CD4-positive, alpha-beta memory T cell (primary cell): ENCODE measurements around the gene CHIA. TPM values are rescaled to one million over a fixed set of nuclear protein-coding genes. Genes with fewer than 3 reads are reported as not detected.
"Not testable (repeated sequence)": the region's sequence is repeated elsewhere in the genome, so short reads cannot be mapped to it uniquely, and the experiment has no call there.

Source experiments
- CTCF ChIA-PET: fragments of 350-600 bp; sonication (Branson Sonifier 250); formaldehyde crosslinking; loops from one replicate; lab custom pipeline; 2021; ENCODE audit warnings: inconsistent platforms; ENCODE audit not compliant: partially characterized antibody; lab: Charles Lee
- POLR2A ChIA-PET: fragments of 350-600 bp; sonication (Branson Sonifier 250); formaldehyde crosslinking; loops from one replicate; lab custom pipeline; 2021; ENCODE audit not compliant: partially characterized antibody; lab: Charles Lee
- DNase-seq, 5 donors: peaks; one replicate each; pipeline versions ENCODE4 v3.0.0 to v3.0.0-alpha.2; 2020 to 2022; ENCODE audit warnings: mixed read lengths in 1 of 5
- H3K27ac ChIP-seq: one replicate; pipeline ENCODE4 v1.7.0; 2013; ENCODE audit warnings: low read depth, low read length
- H3K27me3 ChIP-seq: 2 replicates; pipeline ENCODE4 v1.7.0; 2013; ENCODE audit warnings: mild to moderate bottlenecking, low read length, moderate library complexity; ENCODE audit not compliant: insufficient read depth
- H3K36me3 ChIP-seq: 2 replicates; pipeline ENCODE4 v1.7.0; 2013; ENCODE audit warnings: mild to moderate bottlenecking, low read length, moderate library complexity; ENCODE audit not compliant: insufficient read depth
- H3K4me1 ChIP-seq: 2 replicates; pipeline ENCODE4 v1.7.0; 2013; ENCODE audit warnings: mild to moderate bottlenecking, low read length, moderate library complexity; ENCODE audit not compliant: insufficient read depth
- H3K4me3 ChIP-seq, 2 donors: one replicate each; pipeline ENCODE4 v1.7.0; 2013; ENCODE audit warnings: low read length in 2 of 2, mild to moderate bottlenecking in 1 of 2
- H3K9me3 ChIP-seq, 2 donors: one replicate each; pipeline ENCODE4 v1.7.0; 2013; ENCODE audit warnings: low read length in 2 of 2, control low read depth in 1 of 2; ENCODE audit not compliant: control insufficient read depth in 1 of 2
- H3K27ac Mint-ChIP-seq, 7 donors: one replicate each; pipeline ENCODE4 v1.8.0; 2020 to 2021; ENCODE audit warnings: mixed read lengths in 7 of 7, mild to moderate bottlenecking in 6 of 7, inconsistent platforms in 3 of 7, moderate library complexity in 3 of 7
- H3K27me3 Mint-ChIP-seq, 2 donors: one replicate each; pipeline ENCODE4 v1.8.0; 2020 to 2021; ENCODE audit warnings: mixed read lengths in 2 of 2
- H3K36me3 Mint-ChIP-seq, 2 donors: one replicate each; pipeline ENCODE4 v1.8.0; 2020 to 2021; ENCODE audit warnings: mixed read lengths in 2 of 2, inconsistent platforms in 1 of 2, mild to moderate bottlenecking in 1 of 2
- H3K4me1 Mint-ChIP-seq, 4 donors: one replicate each; pipeline ENCODE4 v1.8.0; 2020 to 2021; ENCODE audit warnings: mixed read lengths in 4 of 4, mild to moderate bottlenecking in 1 of 4
- H3K4me3 Mint-ChIP-seq, 8 donors: one replicate each; pipeline ENCODE4 v1.8.0; 2020 to 2021; ENCODE audit warnings: mixed read lengths in 8 of 8, mild to moderate bottlenecking in 7 of 8, moderate library complexity in 6 of 8, inconsistent platforms in 3 of 8
- H3K9me3 Mint-ChIP-seq, 8 donors: one replicate each; pipeline ENCODE4 v1.8.0; 2020 to 2021; ENCODE audit warnings: mixed read lengths in 8 of 8, mild to moderate bottlenecking in 5 of 8, inconsistent platforms in 3 of 8, moderate library complexity in 1 of 8
- intact Hi-C: fragments of 100-400 bp; cut with micrococcal nuclease; formaldehyde crosslinking; loops from one replicate; pipeline ENCODE4 v1.15.1; 2023
- polyA plus RNA-seq, 2 donors: library from polyadenylated mRNA; unstranded; fragments of 300-500 nt; fragmentation: Illumina TruSeq; gene quantifications; one replicate each; pipeline ENCODE4 v1.2.3, GENCODE V29; 2021
- total RNA-seq, 2 experiments: library from RNA; stranded (reverse); gene quantifications; one replicate each; pipeline ENCODE4 v1.2.3, GENCODE V29; 2021

The CHIA gene
- total and polyA plus RNA-seq, 4 experiments from 2014 or later, result not detected

DNA sequence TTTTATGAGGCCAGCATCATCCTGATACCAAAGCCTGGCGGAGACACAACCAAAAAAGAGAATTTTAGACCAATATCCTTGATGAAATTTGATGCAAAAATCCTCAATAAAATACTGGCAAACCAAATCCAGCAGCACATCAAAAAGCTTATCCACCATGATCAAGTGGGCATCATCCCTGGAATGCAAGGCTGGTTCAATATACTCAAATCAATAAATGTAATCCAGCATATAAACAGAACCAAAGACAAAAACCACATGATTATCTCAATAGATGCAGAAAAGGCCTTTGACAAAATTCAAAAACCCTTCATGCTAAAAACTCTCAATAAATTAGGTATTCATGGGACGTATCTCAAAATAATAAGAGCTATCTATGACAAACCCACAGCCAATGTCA, 48.2 kb downstream of the CHIA start:
- Mint-ChIP-seq H3K4me1 (peaks cover 2 to 12% (median 4%) of the 10 kb centered on the region in 4 donors), H3K9me3 (peaks cover 0 to 22% (median 7%) of the 10 kb centered on the region in 8 donors)
- H3K9me3 ChIP-seq, POLR2A ChIA-PET, H3K36me3 Mint-ChIP-seq, H3K27ac Mint-ChIP-seq, H3K27me3 ChIP-seq, H3K4me1 ChIP-seq, DNase-seq, intact Hi-C loops, H3K4me3 Mint-ChIP-seq, H3K4me3 ChIP-seq, H3K36me3 ChIP-seq, H3K27ac ChIP-seq, H3K27me3 Mint-ChIP-seq, CTCF ChIA-PET: not testable (repeated sequence)

DNA sequence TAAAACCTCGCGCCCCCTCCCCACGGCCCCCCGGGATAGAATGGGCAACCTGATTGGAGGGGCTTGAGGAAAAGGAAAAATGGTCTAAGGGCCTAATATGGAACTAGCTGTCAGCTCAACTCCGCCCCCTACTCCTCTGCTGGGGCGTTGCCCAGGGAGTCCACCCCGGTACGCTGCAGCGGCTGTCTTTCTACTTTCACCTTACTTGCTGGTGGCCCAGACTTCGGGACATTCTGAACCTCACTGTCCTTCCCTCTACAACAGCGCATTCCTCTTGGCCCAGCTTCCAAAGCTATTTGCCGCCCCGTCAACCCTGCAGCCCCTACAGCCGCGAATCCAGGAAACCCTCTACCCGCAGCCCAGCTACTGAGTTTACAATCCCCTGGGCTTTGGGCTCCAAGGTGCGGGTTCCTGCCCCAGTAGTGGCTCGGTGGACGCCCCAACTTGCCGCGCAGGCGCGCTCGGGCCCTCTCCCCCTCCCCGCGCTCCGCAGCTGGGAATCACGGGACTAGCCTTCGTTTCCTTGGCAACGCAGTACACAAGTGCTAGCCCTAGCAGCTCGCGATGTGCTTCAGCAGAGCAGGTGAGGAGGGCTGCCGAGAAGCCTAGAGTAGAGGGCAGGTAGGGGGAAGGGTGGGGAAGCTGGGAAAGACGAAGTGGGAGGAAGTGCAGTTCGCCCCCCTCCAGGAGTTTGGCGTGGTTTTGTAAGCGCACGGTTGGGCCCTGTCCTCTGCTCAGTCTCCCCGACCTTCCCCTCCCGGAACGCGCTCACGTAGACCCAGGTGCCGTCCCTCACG, 55.6 kb downstream of the CHIA start:
- Histone ChIP-seq H3K4me1 (peaks cover 16% of the 10 kb centered on the region), H3K36me3 (no peaks in the 10 kb centered on the region), H3K4me3 (peak overlapping the region; percentile 59 to 82), H3K27me3 (no peaks in the 10 kb centered on the region), H3K27ac (peak overlapping the region; percentile 46), H3K9me3 (no peaks in the 10 kb centered on the region)
- ChIA-PET POLR2A (interaction anchor here (0.8 to 2.6 kb wide), 17 partner anchors 8 to 315 kb away, joined by 3 to 16 read pairs (median 4); partner anchors contain the start of genes CEPT1, CHI3L2, DENND2D and DRAM2), CTCF (interaction anchor here (0.6 to 2.2 kb wide), 10 partner anchors 10 to 316 kb away, joined by 3 to 7 read pairs (median 4); no protein-coding TSS in a partner anchor)
- peak; percentile 92 to 94 (median 94) for DNase-seq
- H3K9me3 Mint-ChIP-seq, result peaks cover 0 to 2% (median 0%) of the 10 kb centered on the region in 8 donors
- peak overlapping the region; percentile 84 to 97 (median 96) for H3K27ac Mint-ChIP-seq
- H3K27me3 Mint-ChIP-seq, result no peaks in the 10 kb centered on the region
- peak overlapping the region; percentile 87 to 96 (median 92) for H3K4me3 Mint-ChIP-seq
- intact Hi-C loops, result loop anchor here (1.0 to 5.0 kb wide), 4 partner anchors 61 to 206 kb away; partner anchors contain the start of genes CEPT1 and DRAM2
- H3K4me1 Mint-ChIP-seq, result peaks cover 13 to 25% (median 18%) of the 10 kb centered on the region in 4 donors
- H3K36me3 Mint-ChIP-seq, result no peaks in the 10 kb centered on the region

DNA sequence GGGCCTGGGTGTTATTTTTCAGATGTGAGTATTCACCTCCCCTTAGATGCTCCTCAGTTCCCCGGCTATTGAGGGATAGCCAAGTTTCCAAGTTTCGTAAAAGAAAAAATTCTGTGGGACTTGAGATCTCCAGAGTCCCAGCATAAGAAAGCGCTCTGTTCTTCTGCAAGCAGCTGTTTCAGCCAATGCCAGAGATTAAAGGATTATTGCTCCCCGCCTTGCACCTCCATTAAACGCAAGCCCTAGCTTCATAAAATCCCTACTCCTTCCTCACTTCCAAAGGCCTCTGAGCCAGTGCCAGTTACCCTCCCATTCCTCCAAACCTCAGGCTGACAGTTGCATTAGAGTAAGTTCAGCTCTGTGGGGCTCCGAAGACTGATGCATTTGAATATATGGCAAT, 56.4 kb downstream of the CHIA start:
- Histone ChIP-seq H3K4me1 (peaks cover 16% of the 10 kb centered on the region), H3K36me3 (no peaks in the 10 kb centered on the region), H3K9me3 (no peaks in the 10 kb centered on the region), H3K27me3 (no peaks in the 10 kb centered on the region), H3K4me3 (no peak overlapping the region), H3K27ac (peak overlapping the region; percentile 46)
- H3K27me3 Mint-ChIP-seq, result no peaks in the 10 kb centered on the region
- H3K9me3 Mint-ChIP-seq, result peaks cover 0 to 2% (median 0%) of the 10 kb centered on the region in 8 donors
- POLR2A ChIA-PET, result interaction anchor here (1.0 to 2.6 kb wide), 10 partner anchors 8 to 316 kb away, joined by 3 to 16 read pairs (median 4); partner anchors contain the start of gene CHI3L2
- no peak for DNase-seq
- CTCF ChIA-PET, result interaction anchor here (1.2 to 2.2 kb wide), 7 partner anchors 12 to 148 kb away, joined by 3 to 10 read pairs (median 4); no protein-coding TSS in a partner anchor
- H3K36me3 Mint-ChIP-seq, result no peaks in the 10 kb centered on the region
- H3K4me3 Mint-ChIP-seq, result peak overlapping the region; percentile 87 to 96 (median 92)
- H3K27ac Mint-ChIP-seq, result peak overlapping the region; percentile 84 to 97 (median 96)
- H3K4me1 Mint-ChIP-seq, result peaks cover 13 to 25% (median 18%) of the 10 kb centered on the region in 4 donors
- intact Hi-C loops, result loop anchor here (5.0 kb wide), 3 partner anchors 60 to 150 kb away; no protein-coding TSS in a partner anchor

DNA sequence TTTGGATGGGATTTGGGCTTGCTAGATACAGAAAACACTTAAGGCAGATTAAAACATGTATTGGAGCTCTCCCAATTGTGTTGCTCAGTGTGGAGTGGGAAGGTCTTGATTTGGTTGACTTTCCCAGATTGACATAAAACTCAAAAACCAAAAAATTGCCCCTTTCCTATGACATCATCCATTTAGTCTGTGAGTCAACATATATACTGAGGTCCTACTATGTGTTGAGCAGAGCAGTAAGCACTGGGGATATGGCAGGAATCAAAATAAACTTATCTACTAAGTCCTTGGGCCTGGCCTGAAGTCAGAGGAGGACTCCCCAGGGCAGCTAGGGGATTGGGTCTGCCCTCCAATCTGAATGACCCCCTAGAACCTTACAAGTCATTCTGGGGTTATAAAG, 61.0 kb downstream of the CHIA start:
- H3K4me3 ChIP-seq, result no peak overlapping the region
- no peak overlapping the region for H3K27ac ChIP-seq
- H3K27me3 Mint-ChIP-seq, result no peaks in the 10 kb centered on the region
- H3K27ac Mint-ChIP-seq, result no peak overlapping the region
- peaks cover 15 to 42% (median 31%) of the 10 kb centered on the region in 4 donors for H3K4me1 Mint-ChIP-seq
- H3K36me3 ChIP-seq, result no peaks in the 10 kb centered on the region
- ChIA-PET CTCF (no interaction called here), POLR2A (interaction anchor here (1.1 kb wide), 1 partner anchor 119 kb away, joined by 4 read pairs; no protein-coding TSS in a partner anchor)
- intact Hi-C loops, result no loop called here
- DNase-seq, result no peak
- H3K4me1 ChIP-seq, result peaks cover 35% of the 10 kb centered on the region
- H3K9me3 Mint-ChIP-seq, result peaks cover 0 to 2% (median 0%) of the 10 kb centered on the region in 8 donors
- no peaks in the 10 kb centered on the region for H3K36me3 Mint-ChIP-seq
- H3K27me3 ChIP-seq, result no peaks in the 10 kb centered on the region
- no peak overlapping the region for H3K4me3 Mint-ChIP-seq
- H3K9me3 ChIP-seq, result no peaks in the 10 kb centered on the region

DNA sequence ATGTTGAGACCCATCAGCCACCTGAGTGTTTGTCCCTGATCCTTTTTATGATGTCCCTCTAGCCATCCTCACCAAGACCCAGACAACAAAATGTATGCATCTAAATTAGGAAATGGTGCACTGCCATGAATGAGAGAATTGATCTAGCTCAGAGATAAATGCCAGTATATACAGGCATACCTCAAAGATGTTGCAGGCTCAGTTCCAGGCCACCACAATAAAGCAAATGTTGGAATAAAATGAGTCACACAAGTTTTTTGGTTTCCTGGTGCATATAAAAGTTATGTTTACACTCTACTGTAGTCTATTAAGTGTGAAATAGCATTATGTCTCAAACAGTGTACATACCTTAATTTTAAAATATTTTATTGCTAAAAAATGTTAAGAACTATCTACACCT, 63.9 kb downstream of the CHIA start:
- CTCF ChIA-PET, result no interaction called here
- H3K27me3 Mint-ChIP-seq, result no peaks in the 10 kb centered on the region
- POLR2A ChIA-PET, result interaction anchor here (1.0 kb wide), 1 partner anchor 8 kb away, joined by 4 read pairs; no protein-coding TSS in a partner anchor

DNA sequence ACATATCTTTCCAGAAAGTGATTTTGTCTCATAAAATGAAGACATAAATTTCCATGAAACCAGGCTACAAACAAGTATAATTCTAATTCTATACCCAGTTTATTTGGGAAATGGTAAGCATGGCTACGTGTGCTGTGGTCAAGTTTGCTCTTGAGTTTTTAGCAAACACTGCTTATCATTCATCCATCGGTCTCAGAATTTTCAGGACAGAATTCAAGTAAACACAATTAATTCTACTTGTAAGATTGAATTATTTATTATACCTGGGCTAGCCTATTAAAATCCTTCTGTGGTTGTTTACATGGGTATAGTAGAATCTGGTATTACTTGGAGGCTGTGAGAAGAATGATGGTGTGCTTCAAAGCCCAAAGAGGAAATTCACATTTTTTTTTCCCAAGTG, 68.3 kb downstream of the CHIA start:
- no peak for DNase-seq
- intact Hi-C loops, result no loop called here
- H3K36me3 ChIP-seq, result no peaks in the 10 kb centered on the region
- no peak overlapping the region for H3K4me3 Mint-ChIP-seq
- H3K27me3 ChIP-seq, result no peaks in the 10 kb centered on the region
- POLR2A ChIA-PET, result no interaction called here
- H3K36me3 Mint-ChIP-seq, result no peaks in the 10 kb centered on the region
- H3K9me3 Mint-ChIP-seq, result peaks cover 0 to 2% (median 0%) of the 10 kb centered on the region in 8 donors
- peaks cover 12 to 31% (median 22%) of the 10 kb centered on the region in 4 donors for H3K4me1 Mint-ChIP-seq
- H3K9me3 ChIP-seq, result no peaks in the 10 kb centered on the region
- H3K27ac ChIP-seq, result no peak overlapping the region
- no peak overlapping the region for H3K4me3 ChIP-seq
- H3K27me3 Mint-ChIP-seq, result peaks cover 0 to 2% of the 10 kb centered on the region in 2 donors
- peaks cover 28% of the 10 kb centered on the region for H3K4me1 ChIP-seq
- CTCF ChIA-PET, result no interaction called here
- no peak overlapping the region for H3K27ac Mint-ChIP-seq

More for the DNA sequence above, 63.9 kb downstream of the CHIA start:
- Mint-ChIP-seq H3K27ac (peak overlapping the region in 6 of 7 donors; percentile 12 to 91 (median 57)), H3K4me1 (peaks cover 12 to 40% (median 23%) of the 10 kb centered on the region in 4 donors), H3K36me3 (no peaks in the 10 kb centered on the region), H3K9me3 (peaks cover 0 to 2% (median 0%) of the 10 kb centered on the region in 8 donors), H3K4me3 (peak overlapping the region in 5 of 8 donors; percentile 21 to 71 (median 53))
- no peaks in the 10 kb centered on the region for H3K9me3 ChIP-seq
- DNase-seq, result peak in 4 of 5 donors; percentile 37 to 48 (median 42)
- H3K4me3 ChIP-seq, result no peak overlapping the region
- H3K36me3 ChIP-seq, result no peaks in the 10 kb centered on the region
- H3K27me3 ChIP-seq, result no peaks in the 10 kb centered on the region
- H3K27ac ChIP-seq, result no peak overlapping the region
- peaks cover 33% of the 10 kb centered on the region for H3K4me1 ChIP-seq
- intact Hi-C loops, result no loop called here

DNA sequence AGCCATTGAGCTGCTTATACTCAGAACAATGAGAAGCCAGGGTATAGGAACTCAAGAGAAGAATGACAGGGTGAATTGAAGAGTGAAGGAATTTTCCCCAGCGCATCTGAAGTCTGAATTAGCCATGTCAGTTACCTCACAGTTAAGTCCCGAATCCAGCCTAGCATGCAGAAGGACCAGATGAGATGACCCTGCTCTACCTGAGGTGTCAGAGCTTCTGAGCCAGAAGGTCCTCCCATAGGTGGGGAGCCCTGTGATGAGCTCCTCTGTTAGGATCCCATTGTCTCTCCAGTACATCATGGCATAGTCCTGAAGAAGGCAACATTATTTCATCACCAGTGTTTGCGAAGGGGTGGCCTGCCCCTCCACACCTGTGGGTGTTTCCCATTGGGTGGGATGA, 68.7 kb downstream of the CHIA start:
- CTCF ChIA-PET, result no interaction called here
- intact Hi-C loops, result no loop called here

More for the DNA sequence above, 68.7 kb downstream of the CHIA start:
- no peak overlapping the region for H3K27ac Mint-ChIP-seq
- H3K4me3 Mint-ChIP-seq, result no peak overlapping the region
- Histone ChIP-seq H3K4me3 (no peak overlapping the region), H3K36me3 (no peaks in the 10 kb centered on the region), H3K4me1 (peaks cover 24% of the 10 kb centered on the region), H3K9me3 (no peaks in the 10 kb centered on the region), H3K27ac (no peak overlapping the region), H3K27me3 (no peaks in the 10 kb centered on the region)
- H3K27me3 Mint-ChIP-seq, result peaks cover 0 to 3% of the 10 kb centered on the region in 2 donors
- peaks cover 0 to 2% (median 0%) of the 10 kb centered on the region in 8 donors for H3K9me3 Mint-ChIP-seq
- no peak for DNase-seq
- H3K36me3 Mint-ChIP-seq, result no peaks in the 10 kb centered on the region
- peaks cover 11 to 27% (median 20%) of the 10 kb centered on the region in 4 donors for H3K4me1 Mint-ChIP-seq
- POLR2A ChIA-PET, result no interaction called here
